ENCODE data around the gene KDM1A.

KDM1A gene

GRCh38 chr1:23069675-23070074, 50.4 kb downstream of the KDM1A start:
- no peak for DNase-seq (ENCODE audit: low read depth, low spot score)

GRCh38 chr1:23074012-23074411, 54.7 kb downstream of the KDM1A start:
- DNase-seq (ENCODE audit: low read depth, low spot score), result no peak

- DNase-seq (ENCODE audit: low read depth, low spot score), result no peak
Measured at GRCh38 chr1:23079025-23079424, 59.8 kb downstream of the KDM1A start.

- DNase-seq (ENCODE audit: low read depth, low spot score), result no peak
Measured at GRCh38 chr1:23080885-23081284, 61.6 kb downstream of the KDM1A start.

- no peak for DNase-seq (ENCODE audit: low read depth, low spot score)
Measured at GRCh38 chr1:23081376-23081775, 62.1 kb downstream of the KDM1A start.

- no peak for DNase-seq (ENCODE audit: low read depth, low spot score)
Measured at GRCh38 chr1:23083714-23084480, 64.6 kb downstream of the KDM1A start.

GRCh38 chr1:23084880-23085279, 65.6 kb downstream of the KDM1A start:
- DNase-seq (ENCODE audit: low read depth, low spot score), result no peak

GRCh38 chr1:23085696-23086095, 66.4 kb downstream of the KDM1A start:
- no peak for DNase-seq (ENCODE audit: low read depth, low spot score)

- no peak for DNase-seq (ENCODE audit: low read depth, low spot score)
Measured at GRCh38 chr1:23088027-23088426, 68.8 kb downstream of the KDM1A start.

GRCh38 chr1:23090056-23090455, 70.8 kb downstream of the KDM1A start:
- DNase-seq (ENCODE audit: low read depth, low spot score), result no peak

- DNase-seq (ENCODE audit: low read depth, low spot score), result no peak
Measured at GRCh38 chr1:23091545-23091944, 72.3 kb downstream of the KDM1A start.

GRCh38 chr1:23092447-23092846, 73.2 kb downstream of the KDM1A start:
- DNase-seq (ENCODE audit: low read depth, low spot score), result no peak

GRCh38 chr1:23097316-23097715, 78.0 kb downstream of the KDM1A start:
- no peak for DNase-seq (ENCODE audit: low read depth, low spot score)

- DNase-seq (ENCODE audit: low read depth, low spot score), result peak; percentile 52
Measured at GRCh38 chr1:23098463-23099170, 79.3 kb downstream of the KDM1A start.

GRCh38 chr1:23099171-23099536, 79.9 kb downstream of the KDM1A start:
- no peak for DNase-seq (ENCODE audit: low read depth, low spot score)

GRCh38 chr1:23100074-23100748, 80.9 kb downstream of the KDM1A start:
- DNase-seq (ENCODE audit: low read depth, low spot score), result peak; percentile 65

- DNase-seq (ENCODE audit: low read depth, low spot score), result no peak
Measured at GRCh38 chr1:23101101-23101827, 82.0 kb downstream of the KDM1A start.

GRCh38 chr1:23101887-23102286, 82.6 kb downstream of the KDM1A start:
- DNase-seq (ENCODE audit: low read depth, low spot score), result no peak

- no peak for DNase-seq (ENCODE audit: low read depth, low spot score)
Measured at GRCh38 chr1:23102289-23102688, 83.0 kb downstream of the KDM1A start.

GRCh38 chr1:23103001-23103889, 84.0 kb downstream of the KDM1A start:
- DNase-seq (ENCODE audit: low read depth, low spot score), result no peak

GRCh38 chr1:23108918-23109533, 89.8 kb downstream of the KDM1A start:
- no peak for DNase-seq (ENCODE audit: low read depth, low spot score)

Data from smooth muscle cell of the brain vasculature (primary cell).